Activated CD4-positive, CD25-positive, alpha-beta regulatory T cell treated with anti-CD3 and anti-CD28 coated beads, Interleukin-2, amount 50 U/mL, for 72 hours (primary cell): Measurements from ENCODE around the gene ERBB2.

Experiments used
- DNase-seq: peaks from one replicate; pipeline ENCODE4 v3.0.0; 2021

ERBB2 gene

DNA sequence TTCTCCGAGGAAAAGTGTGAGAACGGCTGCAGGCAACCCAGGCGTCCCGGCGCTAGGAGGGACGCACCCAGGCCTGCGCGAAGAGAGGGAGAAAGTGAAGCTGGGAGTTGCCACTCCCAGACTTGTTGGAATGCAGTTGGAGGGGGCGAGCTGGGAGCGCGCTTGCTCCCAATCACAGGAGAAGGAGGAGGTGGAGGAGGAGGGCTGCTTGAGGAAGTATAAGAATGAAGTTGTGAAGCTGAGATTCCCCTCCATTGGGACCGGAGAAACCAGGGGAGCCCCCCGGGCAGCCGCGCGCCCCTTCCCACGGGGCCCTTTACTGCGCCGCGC, at the start of gene ERBB2:
ERBB2 (plus strand) TSS at position 247 of the 330 bp plus-strand sequence. CDS start 175 bp downstream, outside the sequence.
- no peak for DNase-seq

DNA sequence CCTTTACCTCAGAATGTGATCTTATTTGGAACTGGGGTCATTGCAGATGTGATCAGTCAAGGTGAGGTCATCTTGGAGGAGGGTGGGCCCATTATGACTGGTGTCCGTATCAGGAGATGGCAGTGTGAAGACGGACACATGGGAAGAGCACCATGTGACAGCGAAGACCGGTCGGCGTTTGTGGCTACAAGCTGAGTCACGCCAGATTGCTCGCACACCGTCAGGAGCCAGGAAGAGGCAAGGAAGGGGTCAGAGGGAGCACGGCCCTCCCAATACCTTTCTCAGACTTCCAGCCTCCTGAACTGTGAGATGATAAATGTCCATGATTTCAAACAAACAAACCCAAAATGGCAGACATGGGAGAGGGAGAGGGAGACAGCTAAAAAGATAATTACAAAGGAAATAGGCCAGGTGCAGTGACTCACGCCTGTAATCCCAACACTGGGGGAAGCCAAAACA, 49.7 kb upstream of the ERBB2 start:
- DNase-seq = no peak

DNA sequence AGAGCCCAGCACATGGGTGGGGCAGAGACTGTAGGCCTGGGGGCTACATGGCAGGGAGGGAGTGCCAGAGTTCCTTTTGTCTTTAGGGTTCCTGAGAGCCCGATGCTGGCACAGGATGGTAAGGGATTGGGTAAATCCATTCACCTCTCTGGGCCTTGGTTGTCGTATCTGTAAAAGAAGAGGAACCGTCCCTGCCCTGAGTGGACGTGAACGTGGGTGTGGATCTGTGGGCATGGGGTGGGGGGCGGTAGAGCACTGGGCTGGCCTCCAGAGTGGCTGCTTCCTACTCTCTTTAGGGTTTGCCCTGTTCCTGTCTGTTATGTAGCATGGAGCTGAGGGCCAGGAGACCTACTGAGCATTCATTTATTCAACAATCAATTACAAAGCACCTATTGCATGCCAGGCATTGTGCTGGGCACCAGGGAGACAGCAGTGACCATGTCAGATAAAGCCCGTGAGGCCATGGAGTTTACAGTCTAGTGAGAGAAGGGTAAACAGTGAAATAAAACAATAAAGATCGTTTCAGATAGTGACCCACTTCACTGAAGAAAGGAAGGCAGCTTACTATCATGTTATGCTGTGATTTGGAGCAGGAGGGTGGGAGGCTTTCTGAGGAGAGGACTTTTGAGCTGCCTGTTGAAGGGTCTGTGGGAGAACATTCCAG, 47.8 kb upstream of the ERBB2 start:
- no peak for DNase-seq

DNA sequence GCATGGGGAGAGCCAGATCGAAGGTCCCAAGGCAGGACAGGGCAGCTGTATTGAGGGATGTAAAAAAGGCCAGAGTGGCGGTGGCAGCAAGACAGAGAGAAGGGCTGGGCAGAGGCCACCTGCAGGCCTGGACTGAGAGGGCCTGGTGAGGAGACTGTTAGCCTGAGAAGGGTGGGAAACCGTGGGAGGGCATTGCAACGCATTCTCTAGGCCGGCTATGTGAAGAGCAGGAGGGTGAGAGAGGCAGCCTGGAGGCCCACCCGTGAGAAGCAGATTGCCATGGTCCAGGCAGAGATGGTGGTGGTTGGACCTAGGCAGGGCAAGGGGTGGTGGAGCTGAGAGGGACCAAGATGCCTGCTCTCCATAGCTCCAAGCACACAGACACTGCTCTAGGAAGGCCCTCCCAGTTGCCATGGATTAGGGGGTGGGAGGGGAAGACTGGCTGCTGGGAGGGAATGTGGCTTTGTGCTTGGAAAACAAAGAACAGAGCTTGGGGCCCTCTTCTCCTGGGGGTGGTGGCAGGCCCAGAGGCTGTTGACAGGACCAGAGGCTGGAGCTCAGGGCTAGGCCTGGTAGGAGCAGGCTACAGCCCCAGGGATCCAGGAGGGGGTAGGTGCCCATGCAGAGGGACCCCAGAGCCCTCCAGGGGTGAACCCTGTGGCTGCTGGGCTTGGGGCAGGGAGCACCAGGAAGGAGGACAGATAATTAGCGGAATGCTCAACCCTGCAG, 47.1 kb upstream of the ERBB2 start:
- no peak for DNase-seq

DNA sequence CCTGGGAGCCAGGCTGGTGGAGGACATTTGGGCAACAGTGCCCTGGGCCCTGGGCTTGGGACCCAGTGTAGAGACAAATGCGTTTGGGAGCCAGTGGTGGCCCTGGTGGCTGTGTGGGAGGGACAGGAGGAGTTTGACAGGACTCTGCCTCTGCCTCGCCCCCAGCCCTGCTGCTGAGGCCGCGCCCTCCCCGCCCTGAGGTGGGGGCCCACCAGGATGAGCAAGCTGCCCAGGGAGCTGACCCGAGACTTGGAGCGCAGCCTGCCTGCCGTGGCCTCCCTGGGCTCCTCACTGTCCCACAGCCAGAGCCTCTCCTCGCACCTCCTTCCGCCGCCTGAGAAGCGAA, 46.6 kb upstream of the ERBB2 start:
- no peak for DNase-seq

DNA sequence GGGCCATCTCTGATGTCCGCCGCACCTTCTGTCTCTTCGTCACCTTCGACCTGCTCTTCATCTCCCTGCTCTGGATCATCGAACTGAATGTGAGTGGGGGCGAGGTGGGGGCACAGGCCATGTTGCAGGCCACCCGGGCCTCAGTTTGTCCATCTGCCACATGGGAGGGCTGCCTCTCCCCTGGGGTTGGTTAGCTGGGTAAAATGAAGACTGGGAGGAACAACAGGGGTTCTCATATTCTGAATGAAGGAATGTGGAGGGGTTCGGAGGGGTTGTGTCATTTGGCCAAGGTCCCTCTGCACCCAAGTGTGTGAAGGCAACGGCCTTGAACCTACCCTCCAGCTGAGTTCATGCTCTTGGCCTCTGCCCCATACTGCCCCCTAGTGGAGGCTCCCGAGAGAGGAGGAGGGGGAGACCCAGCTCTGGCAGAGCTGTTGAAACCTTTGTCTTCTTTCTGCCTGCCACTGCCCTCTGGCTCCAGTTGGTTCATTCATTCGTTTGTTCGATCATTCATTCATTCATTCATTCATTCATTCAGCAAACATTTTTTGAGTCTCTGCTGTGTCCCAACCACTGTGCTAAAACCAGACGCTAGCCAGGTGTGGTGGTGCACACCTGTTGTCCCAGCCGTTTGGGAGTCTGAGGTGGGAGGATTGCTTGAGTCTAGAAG, 46.1 kb upstream of the ERBB2 start:
- peak; percentile 88 for DNase-seq

DNA sequence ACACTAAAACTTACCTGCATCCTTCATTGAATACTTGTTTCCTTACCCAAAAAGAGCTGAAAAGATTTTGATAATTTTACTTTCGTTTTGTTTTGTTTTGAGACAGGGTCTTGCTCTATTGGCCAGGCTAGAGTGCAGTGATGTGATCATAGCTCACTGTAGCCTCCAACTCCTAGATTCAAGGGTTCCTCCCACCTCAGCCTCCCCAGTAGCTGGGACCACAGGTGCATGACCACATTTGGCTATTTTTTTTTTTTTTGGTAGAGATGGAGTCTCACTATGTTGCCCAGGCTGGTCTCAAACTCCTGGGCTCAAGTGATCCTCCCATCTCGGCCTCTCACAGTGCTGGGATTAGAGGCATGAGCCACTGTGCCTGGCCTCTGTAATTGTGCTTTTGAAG, 44.8 kb upstream of the ERBB2 start:
- DNase-seq = no peak

DNA sequence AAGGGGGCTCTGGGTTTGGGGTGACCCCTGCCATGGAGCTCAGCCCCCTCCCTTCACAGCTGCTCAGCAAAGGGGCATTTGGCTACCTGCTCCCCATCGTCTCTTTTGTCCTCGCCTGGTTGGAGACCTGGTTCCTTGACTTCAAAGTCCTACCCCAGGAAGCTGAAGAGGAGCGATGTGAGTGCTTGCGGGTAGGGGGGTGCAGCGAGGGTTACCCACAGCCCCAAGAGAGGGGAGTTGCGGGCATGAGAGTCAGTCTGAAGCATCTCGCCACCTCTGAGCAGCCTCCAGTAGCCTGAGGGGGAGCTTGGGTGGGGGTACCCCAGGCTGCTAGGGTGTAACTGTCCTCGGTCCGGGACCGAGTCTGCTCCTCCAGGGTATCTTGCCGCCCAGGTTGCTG, 41.5 kb upstream of the ERBB2 start:
- no peak for DNase-seq

DNA sequence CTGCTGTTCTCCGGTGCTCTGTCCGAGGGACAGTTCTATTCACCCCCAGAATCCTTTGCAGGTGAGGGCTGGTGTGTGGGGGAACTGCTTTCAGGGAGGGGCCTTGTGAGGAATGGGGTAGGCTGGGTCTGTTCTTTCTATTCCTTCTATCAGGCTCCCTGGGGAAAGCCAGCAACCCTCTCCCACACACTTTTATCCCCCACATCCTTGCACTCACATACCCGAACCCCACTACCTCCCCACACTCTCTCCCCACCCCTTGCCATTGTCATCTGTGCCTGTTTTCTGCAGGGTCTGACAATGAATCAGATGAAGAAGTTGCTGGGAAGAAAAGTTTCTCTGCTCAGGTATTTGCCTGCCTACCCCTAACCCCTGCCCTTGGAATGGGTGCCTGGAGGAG, 41.1 kb upstream of the ERBB2 start:
- no peak for DNase-seq

DNA sequence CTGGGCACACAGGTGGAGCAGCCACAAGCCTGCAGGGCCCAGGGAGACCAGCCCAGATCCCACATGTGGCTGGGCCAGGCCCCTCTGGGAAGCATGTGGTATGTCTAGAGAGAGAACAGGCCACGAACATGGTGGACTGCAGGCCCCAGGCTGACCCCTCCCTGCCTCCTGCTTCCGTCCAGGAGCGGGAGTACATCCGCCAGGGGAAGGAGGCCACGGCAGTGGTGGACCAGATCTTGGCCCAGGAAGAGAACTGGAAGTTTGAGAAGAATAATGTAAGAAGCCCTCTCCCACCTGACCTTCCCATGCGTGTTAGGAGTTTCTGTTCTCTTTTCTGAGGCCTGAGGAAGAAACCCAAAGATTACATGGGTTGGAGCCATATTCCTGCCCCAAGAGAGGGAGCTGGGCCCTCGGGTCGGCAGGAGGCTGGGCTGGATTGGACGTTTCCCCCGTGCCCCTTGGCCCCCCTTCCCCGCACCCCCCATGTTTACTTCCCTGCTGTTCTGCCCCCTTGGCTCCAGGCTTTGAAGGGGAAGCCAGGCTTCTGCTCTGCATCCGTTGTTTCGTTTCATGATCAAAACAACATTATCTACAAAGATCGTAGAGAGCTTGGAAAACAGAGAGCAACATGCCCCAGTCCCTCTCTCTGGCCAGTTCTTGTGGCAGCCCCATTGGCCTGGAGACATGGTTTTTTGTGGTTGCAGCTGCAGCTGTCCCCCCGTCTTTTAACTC, 40.4 kb upstream of the ERBB2 start:
- no peak for DNase-seq

DNA sequence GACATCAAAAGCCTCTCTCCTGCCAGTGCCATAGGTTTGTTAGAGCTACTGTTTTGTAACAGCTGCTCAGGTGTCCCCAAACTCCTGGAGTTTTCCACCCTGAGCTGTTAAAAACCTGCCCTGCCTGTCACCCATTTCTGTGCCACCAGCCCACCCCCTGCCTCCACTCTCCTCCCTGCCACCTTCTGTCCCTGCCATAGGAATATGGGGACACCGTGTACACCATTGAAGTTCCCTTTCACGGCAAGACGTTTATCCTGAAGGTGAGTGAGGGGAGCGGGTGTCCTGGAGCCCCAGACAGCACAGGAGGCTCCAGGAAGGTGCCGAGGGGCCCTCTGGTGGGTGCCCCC, 39.9 kb upstream of the ERBB2 start:
- DNase-seq = no peak

DNA sequence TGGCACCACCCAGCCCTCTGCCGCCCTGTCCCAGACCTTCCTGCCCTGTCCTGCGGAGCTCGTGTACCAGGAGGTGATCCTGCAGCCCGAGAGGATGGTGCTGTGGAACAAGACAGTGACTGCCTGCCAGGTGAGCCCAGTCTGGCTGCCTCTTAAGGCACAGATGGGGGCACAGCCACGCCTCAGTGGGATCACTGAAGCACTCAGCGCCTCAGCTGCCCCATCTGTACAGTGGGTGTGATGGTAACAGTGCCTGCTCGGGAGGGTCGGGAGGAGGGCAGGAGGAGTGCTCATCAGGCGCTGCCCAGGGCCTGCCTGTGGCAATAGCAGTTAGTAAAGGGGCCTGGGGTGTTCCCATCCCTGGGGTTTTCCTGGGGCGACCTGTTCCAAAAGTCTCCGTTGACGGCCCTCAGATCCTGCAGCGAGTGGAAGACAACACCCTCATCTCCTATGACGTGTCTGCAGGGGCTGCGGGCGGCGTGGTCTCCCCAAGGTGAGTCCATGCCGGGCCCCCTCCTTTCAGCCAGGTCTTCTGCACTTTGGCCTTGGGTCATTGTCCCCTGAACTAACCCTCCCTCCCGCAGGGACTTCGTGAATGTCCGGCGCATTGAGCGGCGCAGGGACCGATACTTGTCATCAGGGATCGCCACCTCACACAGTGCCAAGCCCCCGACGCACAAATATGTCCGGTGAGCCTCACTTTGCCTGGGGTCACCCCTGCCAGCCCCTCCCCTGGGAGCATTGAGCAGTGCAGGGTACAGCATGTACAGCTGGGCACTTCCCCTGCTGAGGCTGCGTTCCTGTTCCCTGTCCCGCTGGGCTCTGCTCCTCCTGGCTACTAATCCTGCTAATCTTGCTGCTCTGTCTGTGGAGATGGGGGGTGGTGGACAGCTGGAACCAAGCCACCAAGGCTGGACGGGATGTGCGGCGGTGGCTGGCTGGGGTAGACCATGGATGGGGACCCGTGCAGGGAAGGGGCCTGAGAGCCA, 39.2 kb upstream of the ERBB2 start:
- DNase-seq = no peak

DNA sequence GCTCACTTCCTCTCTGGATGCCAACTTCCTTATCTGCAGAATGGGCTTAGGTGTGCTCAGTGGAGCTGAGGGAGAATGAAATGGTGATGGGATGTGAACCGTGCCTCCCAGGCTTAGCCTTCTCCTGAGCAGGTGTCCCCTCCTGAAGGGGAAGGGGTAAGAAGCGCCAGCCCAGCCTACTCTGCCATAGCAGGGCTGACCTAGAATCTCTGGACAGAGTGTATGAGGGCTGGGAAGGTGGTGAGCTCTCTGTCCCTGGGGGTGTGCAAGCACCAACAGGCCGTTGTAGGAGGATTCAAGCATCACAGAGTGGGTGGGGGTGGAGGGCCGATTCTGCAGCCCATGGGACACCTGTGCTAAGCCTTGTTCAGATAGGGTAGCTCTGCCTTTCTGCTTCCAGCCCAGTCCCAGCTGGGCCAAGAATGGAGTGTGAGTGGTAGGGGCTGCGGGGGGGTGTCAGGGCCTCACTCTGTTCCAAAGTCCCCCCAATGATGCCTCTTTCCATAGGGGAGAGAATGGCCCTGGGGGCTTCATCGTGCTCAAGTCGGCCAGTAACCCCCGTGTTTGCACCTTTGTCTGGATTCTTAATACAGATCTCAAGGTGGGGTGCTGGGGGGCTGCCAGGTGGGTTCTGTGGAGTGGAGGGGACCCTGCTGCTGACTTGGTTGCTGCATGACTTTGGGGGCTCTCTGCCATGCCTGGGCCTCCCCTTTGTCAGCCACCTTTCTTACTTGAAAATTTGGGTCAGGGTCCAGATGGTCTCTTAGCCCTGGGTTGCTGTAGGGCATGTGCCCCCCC, 37.9 kb upstream of the ERBB2 start:
- no peak for DNase-seq

DNA sequence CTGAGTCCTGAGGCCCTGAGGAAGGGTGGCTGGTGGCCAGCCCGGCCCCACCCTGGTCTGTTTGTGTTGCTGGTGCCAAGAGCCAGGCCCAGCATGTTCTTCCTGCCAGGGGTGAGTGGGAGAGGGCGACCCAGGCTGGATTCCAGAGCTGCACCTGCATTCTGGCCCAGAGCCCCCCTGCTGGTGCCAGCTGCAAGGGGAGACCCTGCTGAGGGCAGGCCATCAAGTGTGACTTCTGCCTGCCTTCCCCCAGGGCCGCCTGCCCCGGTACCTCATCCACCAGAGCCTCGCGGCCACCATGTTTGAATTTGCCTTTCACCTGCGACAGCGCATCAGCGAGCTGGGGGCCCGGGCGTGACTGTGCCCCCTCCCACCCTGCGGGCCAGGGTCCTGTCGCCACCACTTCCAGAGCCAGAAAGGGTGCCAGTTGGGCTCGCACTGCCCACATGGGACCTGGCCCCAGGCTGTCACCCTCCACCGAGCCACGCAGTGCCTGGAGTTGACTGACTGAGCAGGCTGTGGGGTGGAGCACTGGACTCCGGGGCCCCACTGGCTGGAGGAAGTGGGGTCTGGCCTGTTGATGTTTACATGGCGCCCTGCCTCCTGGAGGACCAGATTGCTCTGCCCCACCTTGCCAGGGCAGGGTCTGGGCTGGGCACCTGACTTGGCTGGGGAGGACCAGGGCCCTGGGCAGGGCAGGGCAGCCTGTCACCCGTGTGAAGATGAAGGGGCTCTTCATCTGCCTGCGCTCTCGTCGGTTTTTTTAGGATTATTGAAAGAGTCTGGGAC, 37.1 kb upstream of the ERBB2 start:
- DNase-seq = no peak

DNA sequence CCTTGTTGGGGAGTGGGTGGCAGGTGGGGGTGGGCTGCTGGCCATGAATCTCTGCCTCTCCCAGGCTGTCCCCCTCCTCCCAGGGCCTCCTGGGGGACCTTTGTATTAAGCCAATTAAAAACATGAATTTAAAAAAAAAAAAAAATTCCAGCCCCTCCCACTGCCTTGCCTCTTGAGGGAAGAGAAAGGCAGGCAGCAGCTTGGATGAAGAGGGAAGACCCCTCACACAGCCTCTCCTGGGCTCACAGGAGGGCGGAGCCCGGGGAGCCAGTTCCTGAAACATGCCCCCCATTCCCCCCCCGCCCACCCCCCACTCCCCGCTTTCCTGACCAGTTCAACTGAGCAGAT, 36.5 kb upstream of the ERBB2 start:
- no peak for DNase-seq

DNA sequence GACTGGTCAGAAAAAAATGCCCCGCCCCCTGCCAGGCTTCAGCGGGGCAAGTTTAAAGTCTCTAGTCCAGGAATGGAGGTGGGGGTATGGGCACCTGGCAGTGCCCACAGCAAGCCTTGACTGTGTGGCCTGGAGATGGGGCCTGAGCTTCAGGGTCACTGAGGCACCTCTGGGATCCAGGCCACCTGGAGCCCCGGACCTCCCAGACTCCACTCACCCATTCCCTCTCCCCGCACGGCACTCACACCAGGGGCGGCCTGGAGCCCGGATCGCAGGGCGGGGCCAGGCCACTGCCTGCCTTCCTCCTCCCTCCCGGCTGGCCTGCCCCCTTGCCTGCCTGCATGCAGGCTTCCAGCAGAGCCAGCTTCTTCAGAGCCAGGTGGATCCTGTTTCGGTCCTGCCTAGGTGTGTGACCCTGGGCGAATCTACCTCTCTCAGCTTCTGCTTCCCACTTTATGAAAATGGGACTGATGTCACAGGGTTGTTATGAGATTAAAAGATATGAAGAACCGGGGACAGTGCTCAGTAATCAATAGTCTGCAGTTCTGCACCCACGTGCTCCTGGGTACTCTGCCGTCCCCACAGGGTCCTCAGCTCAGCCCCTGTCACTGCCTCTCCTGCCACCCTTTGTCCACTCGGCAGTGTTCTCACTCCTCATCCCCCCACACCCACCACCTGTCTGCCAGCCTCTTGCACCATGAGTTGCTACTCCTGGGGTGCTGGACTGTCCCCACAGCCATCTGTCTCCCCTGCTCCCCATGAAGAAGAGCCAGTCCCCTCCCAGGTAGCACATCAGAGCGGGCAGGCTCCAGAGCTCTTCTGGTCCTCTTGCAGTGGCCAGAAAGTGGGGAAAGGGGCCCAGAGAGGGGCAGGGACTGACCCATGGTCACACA, 35.9 kb upstream of the ERBB2 start:
- no peak for DNase-seq

DNA sequence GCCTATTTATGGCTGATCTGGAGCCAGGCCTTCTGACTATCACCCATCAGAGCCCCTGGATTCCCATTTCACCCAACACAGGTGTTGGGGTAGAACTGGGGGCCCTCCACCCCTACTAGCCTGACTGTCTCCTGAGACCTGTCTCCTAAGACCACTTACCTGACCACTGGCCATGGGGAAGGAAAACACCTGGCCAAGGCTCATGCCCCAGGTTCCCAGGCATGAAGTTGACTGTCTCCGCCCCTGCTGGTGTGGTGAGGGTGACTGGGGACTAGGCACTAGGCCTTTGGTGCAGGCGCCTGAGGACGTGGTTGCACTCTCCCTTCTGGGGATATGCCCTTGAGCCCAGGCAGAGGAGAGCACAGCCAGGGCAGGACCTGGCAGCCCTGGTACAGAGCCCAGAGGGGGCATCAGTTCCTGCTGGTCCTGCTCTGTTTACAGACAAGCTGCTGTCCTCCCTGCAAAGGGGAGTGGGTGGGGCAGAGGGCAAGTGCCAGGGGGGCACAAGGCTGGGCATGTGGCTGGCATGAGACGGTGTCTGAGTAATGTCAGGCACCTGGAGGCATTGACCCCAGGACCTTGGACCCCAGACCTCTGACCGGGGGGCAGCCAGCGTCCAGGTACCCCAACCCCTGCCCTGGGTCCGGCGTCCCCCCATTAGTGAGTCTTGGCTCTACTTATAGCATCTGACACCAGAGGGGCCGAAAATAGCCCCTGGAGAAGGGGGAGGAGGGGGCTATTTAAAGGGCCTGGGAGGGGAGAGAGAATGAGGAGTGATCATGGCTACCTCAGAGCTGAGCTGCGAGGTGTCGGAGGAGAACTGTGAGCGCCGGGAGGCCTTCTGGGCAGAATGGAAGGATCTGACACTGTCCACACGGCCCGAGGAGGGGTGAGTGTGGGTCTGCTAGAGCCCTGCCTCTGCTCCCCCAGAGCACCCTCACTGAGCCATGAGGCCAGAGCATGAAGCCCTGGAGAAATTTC, 35.0 kb upstream of the ERBB2 start, which contains the start of gene TCAP:
TCAP (plus strand) TSS at position 769 of the 981 bp plus-strand sequence; CDS start at position 780, 11 bp downstream.
- DNase-seq = no peak

DNA sequence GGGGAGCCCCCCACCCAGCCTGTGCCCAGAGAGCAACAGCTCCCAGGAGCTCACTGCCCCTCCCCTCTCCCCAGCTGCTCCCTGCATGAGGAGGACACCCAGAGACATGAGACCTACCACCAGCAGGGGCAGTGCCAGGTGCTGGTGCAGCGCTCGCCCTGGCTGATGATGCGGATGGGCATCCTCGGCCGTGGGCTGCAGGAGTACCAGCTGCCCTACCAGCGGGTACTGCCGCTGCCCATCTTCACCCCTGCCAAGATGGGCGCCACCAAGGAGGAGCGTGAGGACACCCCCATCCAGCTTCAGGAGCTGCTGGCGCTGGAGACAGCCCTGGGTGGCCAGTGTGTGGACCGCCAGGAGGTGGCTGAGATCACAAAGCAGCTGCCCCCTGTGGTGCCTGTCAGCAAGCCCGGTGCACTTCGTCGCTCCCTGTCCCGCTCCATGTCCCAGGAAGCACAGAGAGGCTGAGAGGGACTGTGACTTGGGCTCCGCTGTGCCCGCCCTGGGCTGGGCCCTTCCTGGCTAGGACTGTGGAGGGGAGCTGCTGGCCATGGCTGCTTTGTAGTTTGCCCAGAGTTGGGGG, 34.1 kb upstream of the ERBB2 start:
- DNase-seq = no peak
